Left ventricle myocardium superior (tissue), 1 donor: ENCODE measurements around the gene PNPLA6. TPM values are rescaled to one million over a fixed set of nuclear protein-coding genes. Genes with fewer than 3 reads are reported as not detected.

ENCODE experiments used
- ATAC-seq: fragments of 200-7000 bp; cut with Tn5 transposase; one replicate; pipeline ENCODE4 v1.9.1; 2020; ENCODE audit warnings: mild to moderate bottlenecking, moderate library complexity
- DNase-seq: peaks from one replicate; pipeline ENCODE4 v3.0.0-alpha.2; 2020
- intact Hi-C: fragments of 100-400 bp; cut with micrococcal nuclease; formaldehyde crosslinking; loops from one replicate; pipeline ENCODE4 v1.11.0; 2022
- total RNA-seq: library from RNA; stranded (reverse); fragmentation: NEBNext Ultra II Directional; extraction: Animal tissue kit (Norgen Biotek cat#: 25700); gene quantifications from one replicate; pipeline ENCODE4 v1.2.1, GENCODE V29; 2021
- donor health status: DM: no; HTN: yes; CAD: no; lungs with severe emphysema.

PNPLA6 gene
- total RNA-seq, 1 donor from 2014 or later: 55.6 TPM

GRCh38 chr19:7579182-7579581 lies 43.7 kb downstream of the PNPLA6 start:
- intact Hi-C loops: no loop called here
- ATAC-seq (no peak), DNase-seq (no peak)

- no peak for ATAC-seq
- intact Hi-C loops: no loop called here
- DNase-seq: no peak
These were observed 46.9 kb downstream of the PNPLA6 start for GRCh38 chr19:7582446-7582845.

GRCh38 chr19:7589822-7590221 lies 54.3 kb downstream of the PNPLA6 start:
- DNase-seq: no peak

GRCh38 chr19:7590256-7590655 lies 54.7 kb downstream of the PNPLA6 start:
- no peak for ATAC-seq
- intact Hi-C loops: no loop called here
- DNase-seq: no peak

More at GRCh38 chr19:7589822-7590221, 54.3 kb downstream of the PNPLA6 start:
- intact Hi-C loops: no loop called here
- ATAC-seq: no peak

- DNase-seq (peak; percentile 33), ATAC-seq (peak; percentile 72)
- intact Hi-C loops: no loop called here
These were observed 60.1 kb downstream of the PNPLA6 start, which contains the start of gene CAMSAP3 for GRCh38 chr19:7595466-7596133. TSS of gene CAMSAP3 (plus strand) at chr19:7595863. CDS start at chr19:7596003, 140 bp downstream.

GRCh38 chr19:7596211-7596937 lies 60.9 kb downstream of the PNPLA6 start:
- ATAC-seq (no peak), DNase-seq (no peak)
- intact Hi-C loops: no loop called here

- no peak for ATAC-seq
- intact Hi-C loops: no loop called here
- no peak for DNase-seq
These were observed 62.2 kb downstream of the PNPLA6 start for GRCh38 chr19:7597689-7598088.

GRCh38 chr19:7598180-7598579 lies 62.7 kb downstream of the PNPLA6 start:
- no peak for ATAC-seq
- intact Hi-C loops: no loop called here
- no peak for DNase-seq

GRCh38 chr19:7600721-7601120 lies 65.2 kb downstream of the PNPLA6 start:
- intact Hi-C loops: no loop called here
- ATAC-seq (no peak), DNase-seq (no peak)

- ATAC-seq (no peak), DNase-seq (no peak)
- intact Hi-C loops: no loop called here
These were observed 66.9 kb downstream of the PNPLA6 start for GRCh38 chr19:7602240-7602934.

GRCh38 chr19:7602935-7603497 lies 67.5 kb downstream of the PNPLA6 start:
- DNase-seq (no peak), ATAC-seq (no peak)
- intact Hi-C loops: no loop called here

- ATAC-seq (no peak), DNase-seq (no peak)
- intact Hi-C loops: no loop called here
These were observed 68.4 kb downstream of the PNPLA6 start for GRCh38 chr19:7603919-7604318.

- ATAC-seq: no peak
- intact Hi-C loops: no loop called here
- DNase-seq: no peak
These were observed 70.1 kb downstream of the PNPLA6 start for GRCh38 chr19:7605490-7606222.

- DNase-seq (no peak), ATAC-seq (no peak)
- intact Hi-C loops: no loop called here
These were observed 70.8 kb downstream of the PNPLA6 start for GRCh38 chr19:7606289-7606688.

- DNase-seq (no peak), ATAC-seq (no peak)
- intact Hi-C loops: no loop called here
These were observed 71.8 kb downstream of the PNPLA6 start for GRCh38 chr19:7607212-7607873.

- DNase-seq (no peak), ATAC-seq (no peak)
- intact Hi-C loops: no loop called here
These were observed 72.5 kb downstream of the PNPLA6 start for GRCh38 chr19:7607874-7608560.

GRCh38 chr19:7610491-7611240 lies 75.1 kb downstream of the PNPLA6 start:
- intact Hi-C loops: no loop called here

More at GRCh38 chr19:7610491-7611240, 75.1 kb downstream of the PNPLA6 start:
- no peak for DNase-seq
- no peak for ATAC-seq
